ENCODE data around the gene TSHZ3. TPM values are rescaled to one million over a fixed set of nuclear protein-coding genes. Genes with fewer than 3 reads are reported as not detected.

Gene TSHZ3
- total and polyA plus RNA-seq, 2 donors from 2014 or later, result 1.7 to 8.4 TPM

- Histone ChIP-seq H3K4me1 (ENCODE audit: control insufficient read depth in 2 of 3, insufficient read depth in 2 of 3, low read depth in 1 of 3, low read length in 3 of 3) (peaks cover 0 to 2% (median 0%) of the 10 kb centered on the region in 3 donors), H3K9ac (ENCODE audit: low read length in 3 of 3) (no peak overlapping the region), H3K27me3 (ENCODE audit: control insufficient read depth, insufficient read depth, low read length) (peaks cover 61% of the 10 kb centered on the region), H3K36me3 (ENCODE audit: control insufficient read depth in 2 of 3, insufficient read depth in 3 of 3, low read length in 3 of 3) (no peaks in the 10 kb centered on the region), H3K4me3 (ENCODE audit: low read length in 3 of 3) (no peak overlapping the region), H3K27ac (ENCODE audit: low read depth in 2 of 2, low read length in 2 of 2) (no peak overlapping the region), H3K9me3 (ENCODE audit: control insufficient read depth in 2 of 3, insufficient read depth in 1 of 3, low read length in 3 of 3) (no peaks in the 10 kb centered on the region)
- DNase-seq, result no peak
- TF ChIP-seq, protein P1, sequence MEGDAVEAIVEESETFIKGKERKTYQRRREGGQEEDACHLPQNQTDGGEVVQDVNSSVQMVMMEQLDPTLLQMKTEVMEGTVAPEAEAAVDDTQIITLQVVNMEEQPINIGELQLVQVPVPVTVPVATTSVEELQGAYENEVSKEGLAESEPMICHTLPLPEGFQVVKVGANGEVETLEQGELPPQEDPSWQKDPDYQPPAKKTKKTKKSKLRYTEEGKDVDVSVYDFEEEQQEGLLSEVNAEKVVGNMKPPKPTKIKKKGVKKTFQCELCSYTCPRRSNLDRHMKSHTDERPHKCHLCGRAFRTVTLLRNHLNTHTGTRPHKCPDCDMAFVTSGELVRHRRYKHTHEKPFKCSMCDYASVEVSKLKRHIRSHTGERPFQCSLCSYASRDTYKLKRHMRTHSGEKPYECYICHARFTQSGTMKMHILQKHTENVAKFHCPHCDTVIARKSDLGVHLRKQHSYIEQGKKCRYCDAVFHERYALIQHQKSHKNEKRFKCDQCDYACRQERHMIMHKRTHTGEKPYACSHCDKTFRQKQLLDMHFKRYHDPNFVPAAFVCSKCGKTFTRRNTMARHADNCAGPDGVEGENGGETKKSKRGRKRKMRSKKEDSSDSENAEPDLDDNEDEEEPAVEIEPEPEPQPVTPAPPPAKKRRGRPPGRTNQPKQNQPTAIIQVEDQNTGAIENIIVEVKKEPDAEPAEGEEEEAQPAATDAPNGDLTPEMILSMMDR (IDR thresholded peaks at IDR 0.05; ENCODE audit: borderline replicate concordance, extremely low read depth, insufficient read depth), result peak; percentile 10
- no peak for FAIRE-seq
- intact Hi-C loops (cut with DNase I), result no loop called here
Observed at GRCh38 chr19:31356587-31357314, 7.5 kb upstream of the TSHZ3 start.

DNA sequence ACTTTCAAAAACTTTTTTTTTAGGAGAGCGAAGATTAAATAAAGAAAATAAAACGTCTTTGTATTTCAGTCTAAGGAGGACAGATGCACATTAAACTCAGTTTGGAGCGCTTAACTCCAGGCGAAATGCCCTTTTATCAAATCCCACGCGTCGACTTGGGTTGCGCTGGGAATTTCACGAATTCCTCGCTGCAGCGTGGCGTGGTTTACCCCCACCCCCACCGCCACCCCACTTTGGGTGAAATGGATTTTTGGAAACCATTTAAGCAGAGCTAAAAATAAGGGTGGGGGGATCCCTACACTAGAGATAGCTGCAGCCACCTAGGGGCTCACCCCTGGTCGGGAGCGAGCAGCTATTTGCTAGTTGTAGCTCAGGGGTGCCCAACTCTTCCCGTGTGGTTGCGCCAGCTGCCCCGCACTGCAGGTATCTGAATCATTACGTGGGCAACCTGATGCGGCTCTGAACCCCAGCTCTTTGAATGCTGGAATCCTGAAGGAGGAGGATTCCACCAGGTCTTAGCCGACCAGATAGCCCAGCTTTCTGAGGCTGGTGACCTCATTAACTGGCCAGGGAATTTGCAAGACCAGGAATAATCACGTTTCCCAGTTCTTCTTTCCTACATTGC is 6.5 kb upstream of the TSHZ3 start:
- DNase-seq, result peak in 1 of 5 donors; percentile 25
- Histone ChIP-seq H3K36me3 (ENCODE audit: control insufficient read depth in 2 of 3, insufficient read depth in 3 of 3, low read length in 3 of 3) (no peaks in the 10 kb centered on the region), H3K9me3 (ENCODE audit: control insufficient read depth in 2 of 3, insufficient read depth in 1 of 3, low read length in 3 of 3) (no peaks in the 10 kb centered on the region), H3K9ac (ENCODE audit: low read length in 3 of 3) (no peak overlapping the region), H3K4me1 (ENCODE audit: control insufficient read depth in 2 of 3, insufficient read depth in 2 of 3, low read depth in 1 of 3, low read length in 3 of 3) (peaks cover 0 to 6% (median 0%) of the 10 kb centered on the region in 3 donors), H3K27me3 (ENCODE audit: control insufficient read depth, insufficient read depth, low read length) (peaks cover 58% of the 10 kb centered on the region), H3K4me3 (ENCODE audit: low read length in 3 of 3) (no peak overlapping the region), H3K27ac (ENCODE audit: low read depth in 2 of 2, low read length in 2 of 2) (no peak overlapping the region)
- TF ChIP-seq, protein P1 (IDR thresholded peaks at IDR 0.05; ENCODE audit: borderline replicate concordance, extremely low read depth, insufficient read depth), result no peak
- intact Hi-C loops (cut with DNase I), result no loop called here
- FAIRE-seq, result no peak

- FAIRE-seq, result no peak
- Histone ChIP-seq H3K27me3 (ENCODE audit: control insufficient read depth, insufficient read depth, low read length) (peaks cover 58% of the 10 kb centered on the region), H3K4me1 (ENCODE audit: control insufficient read depth in 2 of 3, insufficient read depth in 2 of 3, low read depth in 1 of 3, low read length in 3 of 3) (peaks cover 0 to 6% (median 0%) of the 10 kb centered on the region in 3 donors), H3K9ac (ENCODE audit: low read length in 3 of 3) (no peak overlapping the region), H3K27ac (ENCODE audit: low read depth in 2 of 2, low read length in 2 of 2) (no peak overlapping the region), H3K4me3 (ENCODE audit: low read length in 3 of 3) (no peak overlapping the region), H3K9me3 (ENCODE audit: control insufficient read depth in 2 of 3, insufficient read depth in 1 of 3, low read length in 3 of 3) (no peaks in the 10 kb centered on the region), H3K36me3 (ENCODE audit: control insufficient read depth in 2 of 3, insufficient read depth in 3 of 3, low read length in 3 of 3) (no peaks in the 10 kb centered on the region)
- TF ChIP-seq, protein P1 (IDR thresholded peaks at IDR 0.05; ENCODE audit: borderline replicate concordance, extremely low read depth, insufficient read depth), result no peak
- peak in 2 of 5 donors; percentile 33 to 65 for DNase-seq
- intact Hi-C loops (cut with DNase I), result no loop called here
Observed at GRCh38 chr19:31354799-31355664, 5.8 kb upstream of the TSHZ3 start.

All from kidney (tissue), 14 donors.